Kidney epithelial cell (primary cell): ENCODE results near the gene RASGRF2. TPM values are rescaled to one million over a fixed set of nuclear protein-coding genes. Genes with fewer than 3 reads are reported as not detected.

Experiments used
- DNase-seq: peaks from one replicate; pipeline ENCODE4 v3.0.0-alpha.2; 2010; ENCODE audit warnings: low read depth
- H3K27me3 ChIP-seq: 2 replicates; pipeline ENCODE4 v1.6.0; 2011; ENCODE audit warnings: low read length; ENCODE audit not compliant: control insufficient read depth, insufficient read depth
- H3K36me3 ChIP-seq: 2 replicates; pipeline ENCODE4 v1.5.1; 2011; ENCODE audit warnings: low read length; ENCODE audit not compliant: control insufficient read depth, insufficient read depth
- H3K4me3 ChIP-seq: 2 replicates; pipeline ENCODE4 v1.5.1; 2011; ENCODE audit warnings: low read depth, mild to moderate bottlenecking, control low read depth, low read length
- CTCF ChIP-seq: IDR thresholded peaks from 2 replicates; pipeline ENCODE4 v1.5.1; 2011; ENCODE audit warnings: mild to moderate bottlenecking, moderate library complexity, low read length, control low read depth, inconsistent platforms; ENCODE audit not compliant: insufficient read depth, poor library complexity, severe bottlenecking
- total RNA-seq: library from RNA; depleted of rRNA; stranded (reverse); fragments of >200 nt; gene quantifications from 2 replicates; pipeline ENCODE4 v1.2.3, GENCODE V29; 2015

The RASGRF2 gene
- total RNA-seq, 1 donor from 2014 or later: 5.8 TPM

- no peak for TF ChIP-seq CTCF
- DNase-seq: peak; percentile 61
- Histone ChIP-seq H3K36me3 (no peaks in the 10 kb centered on the region), H3K4me3 (no peak overlapping the region), H3K27me3 (no peaks in the 10 kb centered on the region)
These were observed 7.5 kb downstream of the RASGRF2 start for GRCh38 chr5:80967500-80968181.

- H3K36me3 ChIP-seq: no peaks in the 10 kb centered on the region
- TF ChIP-seq CTCF: no peak
- no peaks in the 10 kb centered on the region for H3K27me3 ChIP-seq
- no peak overlapping the region for H3K4me3 ChIP-seq
- DNase-seq: no peak
These were observed 12.9 kb downstream of the RASGRF2 start for GRCh38 chr5:80973027-80973426.

DNA sequence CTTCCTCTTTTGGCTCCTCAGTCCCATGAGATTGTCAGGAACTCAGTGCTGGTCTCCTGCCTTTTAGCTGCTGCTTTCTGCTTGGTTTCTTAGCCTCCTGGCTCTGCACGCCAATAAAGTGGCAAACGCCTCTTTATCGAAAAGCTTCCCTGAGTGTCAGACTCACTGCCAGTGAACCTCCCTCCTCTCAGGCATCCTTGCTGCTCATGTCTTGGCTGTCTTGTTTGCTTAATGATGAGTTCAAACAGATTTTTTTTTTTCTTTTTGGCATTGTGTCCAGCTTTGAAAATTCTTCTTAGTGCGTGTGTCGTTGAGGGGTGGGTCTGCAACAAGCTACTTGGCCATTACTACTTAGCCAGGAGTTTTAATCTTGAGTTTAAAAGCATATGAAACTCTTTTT is 14.9 kb downstream of the RASGRF2 start:
- no peak for TF ChIP-seq CTCF
- no peaks in the 10 kb centered on the region for H3K36me3 ChIP-seq
- H3K4me3 ChIP-seq: no peak overlapping the region
- no peaks in the 10 kb centered on the region for H3K27me3 ChIP-seq
- no peak for DNase-seq

DNA sequence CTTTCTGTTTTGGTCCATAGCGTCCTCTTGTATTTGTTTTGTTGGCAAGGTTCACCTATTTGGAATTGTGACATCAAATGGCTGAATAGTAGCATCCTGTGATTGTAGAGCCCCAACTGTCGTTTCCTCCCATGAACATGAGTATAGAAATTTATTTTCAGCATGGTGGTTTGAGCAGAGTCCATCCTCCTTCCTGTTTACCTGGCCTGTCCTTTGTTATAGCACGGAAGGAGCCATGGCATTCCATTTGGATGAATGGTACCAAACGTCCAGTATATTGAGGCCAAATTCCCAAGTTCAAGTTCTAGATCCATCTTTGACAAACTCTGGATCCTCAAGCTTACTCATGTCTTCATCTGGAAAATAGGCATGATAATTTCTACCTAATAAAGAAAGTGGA is 16.8 kb downstream of the RASGRF2 start:
- peaks cover 1% of the 10 kb centered on the region for H3K36me3 ChIP-seq
- no peak overlapping the region for H3K4me3 ChIP-seq
- no peak for TF ChIP-seq CTCF
- DNase-seq: no peak
- H3K27me3 ChIP-seq: no peaks in the 10 kb centered on the region

- TF ChIP-seq CTCF: no peak
- peaks cover 1% of the 10 kb centered on the region for H3K36me3 ChIP-seq
- no peak overlapping the region for H3K4me3 ChIP-seq
- DNase-seq: no peak
- H3K27me3 ChIP-seq: no peaks in the 10 kb centered on the region
These were observed 17.6 kb downstream of the RASGRF2 start for GRCh38 chr5:80977764-80978163.

GRCh38 chr5:80978772-80979317 is 18.7 kb downstream of the RASGRF2 start:
- Histone ChIP-seq H3K36me3 (peaks cover 1% of the 10 kb centered on the region), H3K4me3 (no peak overlapping the region), H3K27me3 (no peaks in the 10 kb centered on the region)
- no peak for DNase-seq
- no peak for TF ChIP-seq CTCF
